HG03571 (cell line): ENCODE data around the gene FBLN2.

Experiments used
- ATAC-seq: cut with Tn5 transposase; IDR thresholded peaks from one replicate; pipeline ENCODE4 v1.9.1; 2021; ENCODE audit not compliant: unreplicated experiment

Gene FBLN2

GRCh38 chr3:13598926-13599886 is 50.3 kb downstream of the FBLN2 start:
- no peak for ATAC-seq

GRCh38 chr3:13599887-13600450 is 51.0 kb downstream of the FBLN2 start:
- no peak for ATAC-seq

DNA sequence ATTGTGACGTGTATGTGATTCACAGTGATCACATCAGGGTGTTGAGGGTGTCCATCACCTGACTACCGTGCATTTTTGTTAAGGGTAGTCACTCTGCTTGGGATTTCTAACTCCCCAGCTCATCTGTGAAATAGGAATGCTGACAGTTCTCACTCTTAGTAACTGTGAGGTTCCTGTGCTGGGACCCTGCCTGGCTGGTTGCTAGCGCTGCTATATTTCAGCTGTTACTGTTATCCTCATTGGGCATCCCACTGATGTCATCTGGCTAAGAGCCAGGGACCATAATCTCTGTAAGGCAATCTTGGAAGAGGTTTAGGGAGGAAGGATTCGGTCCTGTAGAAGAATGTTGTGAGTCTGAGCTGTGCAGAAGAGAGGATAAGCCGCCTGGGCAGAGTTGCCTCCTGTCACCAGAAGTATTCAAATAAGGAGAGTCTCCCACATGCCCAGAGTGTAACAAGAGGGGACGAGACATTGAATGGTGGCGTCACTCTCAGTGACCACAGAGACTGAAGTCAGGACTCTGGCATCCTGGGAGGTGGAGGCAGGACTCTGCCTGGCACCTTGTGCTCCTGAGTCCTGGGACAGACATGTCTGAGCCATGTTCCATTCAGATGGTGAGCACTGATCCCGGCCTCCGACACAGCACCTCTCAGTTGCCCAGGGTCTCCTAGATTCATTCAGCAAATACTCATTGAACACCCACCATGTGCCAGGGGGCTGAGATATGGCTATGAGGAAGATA is 52.2 kb downstream of the FBLN2 start:
- ATAC-seq = no peak

DNA sequence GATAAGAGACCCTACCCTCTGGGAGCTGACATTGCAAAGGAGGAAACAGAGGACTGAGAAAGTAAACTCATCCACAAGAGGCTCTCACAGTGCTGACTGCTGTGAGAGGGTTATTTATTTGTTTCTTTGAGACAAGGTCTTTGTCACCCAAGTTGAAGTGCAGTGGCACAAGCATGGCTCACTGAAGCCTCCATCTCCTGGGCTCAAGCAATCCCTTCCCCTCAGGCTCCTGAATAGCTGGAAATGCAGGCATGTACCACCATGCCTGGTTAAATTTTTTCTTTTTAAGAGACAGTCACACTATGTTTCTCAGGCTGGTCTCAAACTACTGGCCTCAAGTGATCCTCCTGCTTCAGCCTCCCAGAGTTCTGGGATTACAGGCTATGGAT is 52.8 kb downstream of the FBLN2 start:
- ATAC-seq = no peak

DNA sequence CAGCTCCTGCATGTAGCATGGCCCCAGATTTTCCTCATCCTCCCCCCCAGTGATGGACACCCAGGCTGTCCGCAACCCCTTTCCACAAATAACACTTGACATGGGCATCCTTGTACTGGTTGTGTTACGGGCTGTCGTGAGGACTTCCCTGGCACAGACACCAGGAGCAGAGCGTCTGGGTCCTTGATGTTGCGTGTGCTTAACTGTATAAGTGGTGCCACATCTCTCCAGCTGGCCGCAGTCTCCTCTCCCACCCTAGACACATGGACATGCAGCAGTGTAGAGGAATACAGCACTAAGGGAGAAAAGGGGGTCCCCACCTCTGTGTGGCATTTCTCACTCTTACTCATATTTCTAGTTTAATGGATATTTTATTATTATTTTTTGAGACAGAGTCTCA is 56.6 kb downstream of the FBLN2 start:
- ATAC-seq = no peak

- no peak for ATAC-seq
Observed at GRCh38 chr3:13607821-13608597, 59.1 kb downstream of the FBLN2 start.

DNA sequence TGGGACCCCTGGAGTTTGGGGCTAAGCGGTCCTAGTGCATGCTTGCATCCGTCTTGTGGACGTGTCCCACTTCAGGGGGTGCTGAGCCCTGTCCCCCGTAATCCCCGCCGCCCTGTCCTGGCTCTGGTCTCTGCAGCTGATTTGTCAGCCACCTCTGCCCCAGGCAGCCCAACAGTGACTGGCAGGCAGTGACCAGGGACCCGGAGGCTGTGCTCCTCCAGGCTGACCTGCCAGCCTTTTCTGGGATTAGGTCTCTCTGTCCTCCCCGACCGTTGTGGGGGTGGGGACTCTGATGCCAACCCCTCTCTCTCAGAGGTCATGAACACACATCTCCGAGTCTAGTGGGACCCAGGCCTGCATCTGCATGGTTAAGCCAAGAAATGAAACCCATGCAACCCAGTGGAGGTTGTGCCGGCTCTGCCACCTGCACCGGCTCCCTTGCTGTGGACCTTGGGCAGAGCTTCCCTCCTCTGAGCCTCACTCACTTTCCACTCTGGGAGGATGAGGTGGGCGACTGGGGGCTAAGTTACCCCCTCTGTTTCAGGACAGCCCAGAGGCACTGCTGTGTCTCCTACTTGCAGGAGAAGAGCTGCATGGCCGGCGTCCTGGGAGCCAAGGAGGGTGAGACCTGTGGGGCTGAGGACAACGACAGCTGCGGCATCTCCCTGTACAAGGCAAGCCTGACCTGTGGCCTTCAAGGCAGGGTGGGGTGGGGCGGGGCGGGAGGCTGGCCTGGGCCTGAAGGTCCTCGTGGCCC is 60.2 kb downstream of the FBLN2 start:
- ATAC-seq = no peak

GRCh38 chr3:13610006-13610570 is 61.2 kb downstream of the FBLN2 start:
- no peak for ATAC-seq

- no peak for ATAC-seq
Observed at GRCh38 chr3:13611221-13611620, 62.3 kb downstream of the FBLN2 start.

DNA sequence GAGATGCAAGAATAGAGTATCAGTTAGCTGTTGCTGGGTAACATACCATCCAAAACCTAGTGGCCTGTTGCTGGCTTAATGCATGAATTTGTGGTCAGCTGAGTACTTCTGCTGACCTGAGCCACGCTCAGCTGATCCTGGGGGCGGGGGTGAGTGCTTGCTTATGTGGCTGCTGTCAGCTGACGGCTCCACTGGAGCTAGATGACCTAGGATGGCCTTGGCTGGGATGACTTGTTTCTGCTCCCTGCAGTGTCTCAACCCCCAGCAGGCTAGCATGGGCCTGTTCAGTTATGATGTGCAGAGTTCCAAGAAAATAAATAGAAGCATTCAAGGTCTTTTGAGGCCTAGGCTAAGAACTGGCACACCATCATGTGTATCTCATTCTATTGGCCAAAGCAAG is 63.9 kb downstream of the FBLN2 start:
- ATAC-seq = no peak

- ATAC-seq = no peak
Observed at GRCh38 chr3:13613343-13614190, 64.6 kb downstream of the FBLN2 start.

- no peak for ATAC-seq
Observed at GRCh38 chr3:13614607-13615006, 65.7 kb downstream of the FBLN2 start.

GRCh38 chr3:13615019-13615528 is 66.1 kb downstream of the FBLN2 start:
- no peak for ATAC-seq

- no peak for ATAC-seq
Observed at GRCh38 chr3:13616359-13616758, 67.4 kb downstream of the FBLN2 start.

- ATAC-seq = no peak
Observed at GRCh38 chr3:13617097-13617738, 68.3 kb downstream of the FBLN2 start.

- ATAC-seq = no peak
Observed at GRCh38 chr3:13617981-13618380, 69.1 kb downstream of the FBLN2 start.

- no peak for ATAC-seq
Observed at GRCh38 chr3:13618836-13619235, 69.9 kb downstream of the FBLN2 start.

DNA sequence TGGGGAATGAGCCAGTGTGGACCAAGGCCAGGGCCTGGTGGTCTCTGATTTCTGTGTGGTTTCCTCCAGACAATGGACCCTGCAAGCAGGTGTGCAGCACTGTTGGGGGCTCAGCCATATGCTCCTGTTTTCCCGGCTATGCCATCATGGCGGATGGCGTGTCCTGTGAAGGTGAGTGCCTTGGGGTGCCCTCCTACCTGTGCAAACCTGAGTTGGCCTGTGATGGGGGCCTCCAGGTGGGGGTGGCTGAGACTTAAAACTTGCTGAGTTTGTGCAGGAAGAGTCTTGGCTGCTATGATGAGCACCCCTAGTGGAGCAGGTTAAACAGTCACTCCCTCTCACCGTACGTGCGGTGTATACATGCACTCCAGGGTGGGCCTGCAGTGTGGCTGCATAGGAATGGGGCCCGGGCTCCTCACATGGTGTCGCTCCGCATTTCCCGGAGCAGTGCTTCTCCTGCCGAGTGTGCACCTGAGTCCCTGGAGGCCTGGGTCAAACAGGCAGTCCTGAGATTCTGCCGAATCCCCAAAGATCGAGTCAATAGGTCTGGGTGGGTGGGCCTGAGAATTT is 70.8 kb downstream of the FBLN2 start:
- ATAC-seq = no peak
